CD4-positive, alpha-beta memory T cell (primary cell): Measurements from ENCODE around the gene EXOC4. TPM values are rescaled to one million over a fixed set of nuclear protein-coding genes. Genes with fewer than 3 reads are reported as not detected.
"Not testable (repeated sequence)": the region's sequence is repeated elsewhere in the genome, so short reads cannot be mapped to it uniquely, and the experiment has no call there.

Source experiments
- CTCF ChIA-PET: fragments of 350-600 bp; sonication (Branson Sonifier 250); formaldehyde crosslinking; loops from one replicate; lab custom pipeline; 2021; ENCODE audit warnings: inconsistent platforms; ENCODE audit not compliant: partially characterized antibody; lab: Charles Lee
- POLR2A ChIA-PET: fragments of 350-600 bp; sonication (Branson Sonifier 250); formaldehyde crosslinking; loops from one replicate; lab custom pipeline; 2021; ENCODE audit not compliant: partially characterized antibody; lab: Charles Lee
- DNase-seq, 5 donors: peaks; one replicate each; pipeline versions ENCODE4 v3.0.0 to v3.0.0-alpha.2; 2020 to 2022; ENCODE audit warnings: mixed read lengths in 1 of 5
- H3K27ac ChIP-seq: one replicate; pipeline ENCODE4 v1.7.0; 2013; ENCODE audit warnings: low read depth, low read length
- H3K27me3 ChIP-seq: 2 replicates; pipeline ENCODE4 v1.7.0; 2013; ENCODE audit warnings: mild to moderate bottlenecking, low read length, moderate library complexity; ENCODE audit not compliant: insufficient read depth
- H3K36me3 ChIP-seq: 2 replicates; pipeline ENCODE4 v1.7.0; 2013; ENCODE audit warnings: mild to moderate bottlenecking, low read length, moderate library complexity; ENCODE audit not compliant: insufficient read depth
- H3K4me1 ChIP-seq: 2 replicates; pipeline ENCODE4 v1.7.0; 2013; ENCODE audit warnings: mild to moderate bottlenecking, low read length, moderate library complexity; ENCODE audit not compliant: insufficient read depth
- H3K4me3 ChIP-seq, 2 donors: one replicate each; pipeline ENCODE4 v1.7.0; 2013; ENCODE audit warnings: low read length in 2 of 2, mild to moderate bottlenecking in 1 of 2
- H3K9me3 ChIP-seq, 2 donors: one replicate each; pipeline ENCODE4 v1.7.0; 2013; ENCODE audit warnings: low read length in 2 of 2, control low read depth in 1 of 2; ENCODE audit not compliant: control insufficient read depth in 1 of 2
- H3K27ac Mint-ChIP-seq, 7 donors: one replicate each; pipeline ENCODE4 v1.8.0; 2020 to 2021; ENCODE audit warnings: mixed read lengths in 7 of 7, mild to moderate bottlenecking in 6 of 7, inconsistent platforms in 3 of 7, moderate library complexity in 3 of 7
- H3K27me3 Mint-ChIP-seq, 2 donors: one replicate each; pipeline ENCODE4 v1.8.0; 2020 to 2021; ENCODE audit warnings: mixed read lengths in 2 of 2
- H3K36me3 Mint-ChIP-seq, 2 donors: one replicate each; pipeline ENCODE4 v1.8.0; 2020 to 2021; ENCODE audit warnings: mixed read lengths in 2 of 2, inconsistent platforms in 1 of 2, mild to moderate bottlenecking in 1 of 2
- H3K4me1 Mint-ChIP-seq, 4 donors: one replicate each; pipeline ENCODE4 v1.8.0; 2020 to 2021; ENCODE audit warnings: mixed read lengths in 4 of 4, mild to moderate bottlenecking in 1 of 4
- H3K4me3 Mint-ChIP-seq, 8 donors: one replicate each; pipeline ENCODE4 v1.8.0; 2020 to 2021; ENCODE audit warnings: mixed read lengths in 8 of 8, mild to moderate bottlenecking in 7 of 8, moderate library complexity in 6 of 8, inconsistent platforms in 3 of 8
- H3K9me3 Mint-ChIP-seq, 8 donors: one replicate each; pipeline ENCODE4 v1.8.0; 2020 to 2021; ENCODE audit warnings: mixed read lengths in 8 of 8, mild to moderate bottlenecking in 5 of 8, inconsistent platforms in 3 of 8, moderate library complexity in 1 of 8
- intact Hi-C: fragments of 100-400 bp; cut with micrococcal nuclease; formaldehyde crosslinking; loops from one replicate; pipeline ENCODE4 v1.15.1; 2023
- polyA plus RNA-seq, 2 donors: library from polyadenylated mRNA; unstranded; fragments of 300-500 nt; fragmentation: Illumina TruSeq; gene quantifications; one replicate each; pipeline ENCODE4 v1.2.3, GENCODE V29; 2021
- total RNA-seq, 2 experiments: library from RNA; stranded (reverse); gene quantifications; one replicate each; pipeline ENCODE4 v1.2.3, GENCODE V29; 2021

Gene EXOC4
- total and polyA plus RNA-seq, 4 experiments from 2014 or later, result 33.8 to 81.2 (median 58.1) TPM

DNA sequence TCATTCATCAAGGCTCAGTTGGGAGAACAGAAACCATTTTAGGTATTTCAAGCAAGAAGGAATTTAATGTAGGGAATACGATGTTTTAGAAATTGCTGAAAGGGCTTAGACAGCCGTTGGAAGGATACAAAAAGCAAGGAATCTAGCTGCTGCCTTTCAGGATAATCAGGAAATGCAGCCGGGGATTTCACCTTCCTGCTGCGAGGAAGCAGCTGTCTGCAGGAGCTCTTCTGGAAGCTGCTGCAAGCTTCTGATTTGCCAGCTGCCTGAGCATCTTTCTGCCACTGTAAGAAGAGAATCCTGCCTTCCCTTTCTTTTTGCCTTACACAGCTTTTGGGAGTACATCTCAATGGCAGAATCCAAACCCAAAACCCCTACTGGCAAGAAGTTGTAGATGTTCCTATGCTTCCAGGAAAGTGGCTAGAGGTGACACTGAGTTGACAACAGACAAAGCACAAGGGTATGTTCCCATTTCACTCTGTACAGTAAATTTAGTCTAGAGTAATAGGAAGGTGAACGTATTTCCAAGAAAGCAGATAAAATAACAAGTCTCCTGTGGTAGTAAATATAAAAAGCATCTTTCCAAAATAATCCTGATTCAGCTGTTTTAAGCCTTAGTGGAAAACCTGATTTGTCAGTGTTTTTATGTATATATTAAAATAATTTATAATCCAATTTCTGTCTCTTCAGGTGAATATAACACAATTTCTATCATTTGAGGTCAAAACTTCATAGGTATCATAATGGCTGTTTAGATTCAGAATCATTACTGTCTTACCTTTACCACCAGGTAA, 725.8 kb downstream of the EXOC4 start:
- CTCF ChIA-PET, result no interaction called here
- Mint-ChIP-seq H3K4me1 (no peaks in the 10 kb centered on the region), H3K27me3 (no peaks in the 10 kb centered on the region)

DNA sequence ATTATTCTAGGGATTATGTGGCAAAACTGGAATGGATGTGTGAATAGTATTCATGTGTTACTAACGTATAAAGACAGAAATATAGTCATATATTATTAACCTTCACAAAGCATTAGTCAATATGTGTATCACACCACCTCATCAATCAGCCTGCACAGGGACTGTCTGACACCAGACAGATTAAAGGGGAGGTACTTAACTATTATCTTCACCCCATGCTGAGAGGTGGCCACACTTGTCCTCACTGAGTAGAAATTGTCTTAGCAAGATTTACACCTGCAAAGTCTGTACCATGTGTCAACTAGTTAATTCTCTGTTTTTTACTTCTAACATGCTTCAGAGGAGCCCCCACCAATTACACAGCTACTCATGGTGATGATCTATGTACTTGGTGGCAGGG, 727.9 kb downstream of the EXOC4 start:
- H3K4me1 Mint-ChIP-seq, result no peaks in the 10 kb centered on the region
- H3K27me3 Mint-ChIP-seq, result no peaks in the 10 kb centered on the region
- no peak overlapping the region for H3K4me3 Mint-ChIP-seq
- intact Hi-C loops, result no loop called here
- H3K36me3 Mint-ChIP-seq, result peaks cover 3 to 26% of the 10 kb centered on the region in 2 donors
- H3K4me1 ChIP-seq, result no peaks in the 10 kb centered on the region
- ChIA-PET POLR2A (no interaction called here), CTCF (interaction anchor here (0.5 kb wide), 1 partner anchor 1662 kb away, joined by 4 read pairs; no protein-coding TSS in a partner anchor)
- peaks cover 0 to 6% (median 0%) of the 10 kb centered on the region in 8 donors for H3K9me3 Mint-ChIP-seq
- H3K9me3 ChIP-seq, result no peaks in the 10 kb centered on the region
- H3K36me3 ChIP-seq, result no peaks in the 10 kb centered on the region
- DNase-seq, result no peak
- H3K27ac ChIP-seq, result no peak overlapping the region
- no peaks in the 10 kb centered on the region for H3K27me3 ChIP-seq
- no peak overlapping the region for H3K27ac Mint-ChIP-seq
- no peak overlapping the region for H3K4me3 ChIP-seq

More for the DNA sequence above, 725.8 kb downstream of the EXOC4 start:
- H3K9me3 Mint-ChIP-seq, result peaks cover 0 to 6% (median 0%) of the 10 kb centered on the region in 8 donors
- Histone ChIP-seq H3K36me3 (no peaks in the 10 kb centered on the region), H3K27me3 (no peaks in the 10 kb centered on the region), H3K4me1 (no peaks in the 10 kb centered on the region), H3K4me3 (no peak overlapping the region), H3K27ac (no peak overlapping the region), H3K9me3 (no peaks in the 10 kb centered on the region)
- peaks cover 6 to 35% of the 10 kb centered on the region in 2 donors for H3K36me3 Mint-ChIP-seq
- POLR2A ChIA-PET, result no interaction called here
- intact Hi-C loops, result no loop called here
- H3K27ac Mint-ChIP-seq, result no peak overlapping the region
- DNase-seq, result no peak
- H3K4me3 Mint-ChIP-seq, result no peak overlapping the region

DNA sequence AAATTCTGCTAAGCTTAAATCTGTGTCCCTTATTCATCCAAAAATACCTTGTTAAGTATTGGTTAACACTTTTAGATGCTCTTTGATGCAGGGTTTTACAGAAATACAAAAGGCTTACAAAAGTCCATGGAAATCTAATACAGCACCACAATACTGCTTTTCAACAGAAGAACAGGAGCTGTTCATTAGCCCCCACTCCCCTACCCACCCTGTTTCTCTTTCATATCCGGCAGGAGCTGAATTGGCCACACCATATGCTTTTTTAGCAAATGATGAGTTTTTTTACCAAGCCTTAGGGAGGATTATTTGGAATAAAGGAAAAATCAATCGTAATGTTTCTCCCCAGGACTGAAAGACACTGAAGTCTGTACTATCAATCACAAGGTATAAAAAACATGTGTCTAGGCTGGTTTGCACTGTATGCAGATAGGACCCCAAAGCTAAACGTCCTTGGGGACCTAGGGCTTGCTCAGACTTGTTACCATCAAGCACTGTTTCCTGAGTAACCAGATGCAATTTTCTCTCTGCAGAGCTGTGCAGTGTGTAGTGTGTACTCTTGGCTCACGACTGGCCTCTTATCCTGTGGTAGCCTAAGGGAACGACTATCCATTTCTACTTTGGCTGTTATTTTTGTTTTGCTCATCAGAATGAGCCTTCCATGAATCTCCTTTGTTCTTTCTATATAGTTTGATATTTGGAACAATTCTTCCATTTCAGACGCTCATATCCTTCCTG, 731.0 kb downstream of the EXOC4 start:
- no peaks in the 10 kb centered on the region for H3K4me1 Mint-ChIP-seq
- H3K4me3 Mint-ChIP-seq, result no peak overlapping the region
- H3K27ac ChIP-seq, result no peak overlapping the region
- no peak for DNase-seq
- no peaks in the 10 kb centered on the region for H3K36me3 ChIP-seq
- no peak overlapping the region for H3K4me3 ChIP-seq
- no peaks in the 10 kb centered on the region for H3K9me3 ChIP-seq
- H3K36me3 Mint-ChIP-seq, result peaks cover 0 to 12% of the 10 kb centered on the region in 2 donors
- no peak overlapping the region for H3K27ac Mint-ChIP-seq
- H3K4me1 ChIP-seq, result no peaks in the 10 kb centered on the region
- peaks cover 0 to 6% (median 0%) of the 10 kb centered on the region in 8 donors for H3K9me3 Mint-ChIP-seq
- ChIA-PET CTCF (no interaction called here), POLR2A (no interaction called here)
- H3K27me3 Mint-ChIP-seq, result no peaks in the 10 kb centered on the region
- H3K27me3 ChIP-seq, result no peaks in the 10 kb centered on the region
- intact Hi-C loops, result no loop called here

DNA sequence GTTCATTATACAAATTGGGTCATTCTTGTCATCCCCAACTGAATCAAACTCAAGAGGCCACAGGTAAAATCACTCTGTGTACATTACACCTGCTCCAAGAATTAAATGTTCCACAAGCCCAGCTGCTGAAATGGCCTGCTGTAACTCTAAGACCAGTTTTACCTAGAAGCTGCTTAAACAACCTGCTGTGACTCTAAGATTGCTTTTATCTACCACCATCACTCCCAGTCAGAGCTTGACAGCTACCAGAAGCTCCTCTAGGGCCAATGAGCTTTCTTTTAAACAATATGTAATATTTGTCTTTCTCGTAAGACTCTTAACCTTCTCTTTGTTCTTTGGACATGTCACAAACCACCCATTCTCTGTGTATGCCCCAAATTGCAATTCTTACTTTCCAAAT, 732.4 kb downstream of the EXOC4 start:
- no peak overlapping the region for H3K4me3 Mint-ChIP-seq
- Histone ChIP-seq H3K9me3 (no peaks in the 10 kb centered on the region), H3K4me1 (no peaks in the 10 kb centered on the region), H3K27ac (no peak overlapping the region), H3K27me3 (no peaks in the 10 kb centered on the region), H3K4me3 (no peak overlapping the region), H3K36me3 (no peaks in the 10 kb centered on the region)
- H3K36me3 Mint-ChIP-seq, result peaks cover 0 to 5% of the 10 kb centered on the region in 2 donors
- ChIA-PET POLR2A (no interaction called here), CTCF (no interaction called here)
- intact Hi-C loops, result no loop called here
- H3K27me3 Mint-ChIP-seq, result no peaks in the 10 kb centered on the region
- H3K9me3 Mint-ChIP-seq, result peaks cover 0 to 1% (median 0%) of the 10 kb centered on the region in 8 donors
- H3K27ac Mint-ChIP-seq, result no peak overlapping the region
- no peak for DNase-seq
- H3K4me1 Mint-ChIP-seq, result no peaks in the 10 kb centered on the region

DNA sequence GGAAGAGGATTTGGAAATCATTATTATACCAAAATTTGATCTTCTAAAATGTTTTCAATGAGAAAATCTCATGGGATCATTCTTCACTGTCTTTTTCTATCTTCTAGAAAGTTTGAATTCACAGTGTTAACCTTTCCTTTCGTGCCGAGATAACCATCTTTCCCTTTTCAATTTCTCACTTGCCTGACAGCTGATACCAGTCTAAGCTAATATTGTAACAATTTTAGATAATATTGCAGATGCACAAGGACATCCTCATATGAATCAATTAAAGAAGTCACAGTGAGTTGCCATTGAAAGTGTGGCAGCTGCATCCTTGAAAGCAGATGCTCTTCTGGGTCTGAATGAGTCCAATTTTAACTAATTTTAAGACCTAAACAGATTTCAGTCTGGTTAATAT, 734.7 kb downstream of the EXOC4 start:
- Histone ChIP-seq H3K36me3 (no peaks in the 10 kb centered on the region), H3K4me1 (no peaks in the 10 kb centered on the region), H3K9me3 (no peaks in the 10 kb centered on the region), H3K27me3 (no peaks in the 10 kb centered on the region), H3K4me3 (no peak overlapping the region), H3K27ac (no peak overlapping the region)
- Mint-ChIP-seq H3K4me3 (no peak overlapping the region), H3K27me3 (no peaks in the 10 kb centered on the region), H3K4me1 (no peaks in the 10 kb centered on the region), H3K9me3 (peaks cover 0 to 1% (median 0%) of the 10 kb centered on the region in 8 donors), H3K27ac (no peak overlapping the region), H3K36me3 (no peaks in the 10 kb centered on the region)
- DNase-seq, result no peak
- POLR2A ChIA-PET, result no interaction called here
- intact Hi-C loops, result no loop called here
- CTCF ChIA-PET, result no interaction called here

DNA sequence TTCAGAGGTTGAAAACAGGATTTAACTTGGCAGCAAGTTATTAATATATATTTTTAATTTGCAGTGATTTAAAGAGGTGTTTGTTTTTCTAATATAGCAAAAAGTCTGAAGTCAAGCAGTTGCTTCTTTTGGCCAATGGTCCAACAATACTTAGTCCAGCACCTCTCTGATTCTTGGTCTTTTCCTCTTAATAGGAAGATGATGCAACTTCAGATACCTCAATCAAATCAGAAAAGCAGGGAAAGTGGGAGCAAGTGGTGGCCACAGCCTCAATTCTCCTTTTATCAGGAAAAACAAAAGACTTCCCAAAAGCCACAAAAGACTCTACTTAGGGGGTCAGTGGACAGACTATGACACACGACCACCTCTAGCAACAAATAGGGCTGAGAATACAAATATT, 740.7 kb downstream of the EXOC4 start:
- Histone ChIP-seq H3K4me1 (no peaks in the 10 kb centered on the region), H3K36me3 (no peaks in the 10 kb centered on the region), H3K27ac (no peak overlapping the region), H3K9me3 (no peaks in the 10 kb centered on the region), H3K4me3 (no peak overlapping the region), H3K27me3 (no peaks in the 10 kb centered on the region)
- Mint-ChIP-seq H3K27ac (no peak overlapping the region), H3K36me3 (peaks cover 18 to 29% of the 10 kb centered on the region in 2 donors), H3K27me3 (no peaks in the 10 kb centered on the region), H3K4me3 (no peak overlapping the region), H3K9me3 (peaks cover 0 to 2% (median 0%) of the 10 kb centered on the region in 8 donors), H3K4me1 (peaks cover 0 to 5% (median 0%) of the 10 kb centered on the region in 4 donors)
- ChIA-PET CTCF (no interaction called here), POLR2A (no interaction called here)
- DNase-seq, result no peak
- intact Hi-C loops, result no loop called here

DNA sequence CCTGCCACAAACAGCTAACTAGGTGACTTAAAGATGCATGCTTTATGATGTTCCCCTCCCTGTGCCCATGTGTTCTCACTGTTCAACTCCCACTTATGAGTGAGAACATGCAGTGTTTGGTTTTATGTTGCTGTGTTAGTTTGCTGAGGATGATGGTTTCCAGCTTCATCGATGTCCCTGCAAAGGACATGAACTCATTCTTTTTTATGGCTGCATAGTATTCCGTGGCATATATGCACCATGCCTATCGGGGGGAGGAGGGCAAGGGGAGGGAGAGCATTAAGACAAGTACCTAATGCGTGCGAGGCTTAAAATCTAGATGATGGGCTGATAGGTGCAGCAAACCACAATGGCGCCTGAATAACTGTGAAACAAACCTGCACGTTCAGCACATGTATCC, 741.2 kb downstream of the EXOC4 start:
- CTCF ChIA-PET, POLR2A ChIA-PET, H3K4me3 ChIP-seq, H3K27ac ChIP-seq, H3K4me1 Mint-ChIP-seq, H3K4me3 Mint-ChIP-seq, intact Hi-C loops, H3K36me3 ChIP-seq, H3K27me3 Mint-ChIP-seq, H3K4me1 ChIP-seq, DNase-seq, H3K9me3 Mint-ChIP-seq, H3K27me3 ChIP-seq, H3K27ac Mint-ChIP-seq, H3K9me3 ChIP-seq: not testable (repeated sequence)
- H3K36me3 Mint-ChIP-seq, result peaks cover 22 to 33% of the 10 kb centered on the region in 2 donors
